ENCODE results near the gene MAVS.

The MAVS gene

GRCh38 chr20:3871550-3872265 lies 25.1 kb downstream of the MAVS start:
- no peak overlapping the region for H2AFZ ChIP-seq (ENCODE audit: low read depth, low read length)
- peaks cover 62% of the 10 kb centered on the region for H3K36me3 ChIP-seq (ENCODE audit: insufficient read depth, low read length)
- no peaks in the 10 kb centered on the region for H3K79me2 ChIP-seq (ENCODE audit: insufficient read depth, low read length)
- DNase-seq (no peak), ATAC-seq (ENCODE audit: insufficient read depth, low read depth) (no peak)
- H3K4me2 ChIP-seq (ENCODE audit: insufficient read depth, low read length) = no peak overlapping the region
- no peaks in the 10 kb centered on the region for H4K20me1 ChIP-seq (ENCODE audit: insufficient read depth, low read length)
- no peak overlapping the region for H3K27ac ChIP-seq (ENCODE audit: low read length)
- TF ChIP-seq CTCF (IDR thresholded peaks at IDR 0.05; ENCODE audit: borderline replicate concordance, extremely low read depth, low read length, poor library complexity, severe bottlenecking) (no peak), EZH2 (IDR thresholded peaks at IDR 0.05; ENCODE audit: borderline replicate concordance, low read depth, low read length, severe bottlenecking) (no peak)
- no peak overlapping the region for H3K9ac ChIP-seq (ENCODE audit: low read depth, low read length)
- H3K9me3 ChIP-seq (ENCODE audit: insufficient read depth, low read length, severe bottlenecking) = no peaks in the 10 kb centered on the region
- no peak overlapping the region for H3K4me3 ChIP-seq (ENCODE audit: low read depth in 1 of 2, low read length in 2 of 2)
- no peaks in the 10 kb centered on the region for H3K4me1 ChIP-seq (ENCODE audit: insufficient read depth, low read length)
- H3K27me3 ChIP-seq (ENCODE audit: insufficient read depth, low read length, poor library complexity) = no peaks in the 10 kb centered on the region

- H3K79me2 ChIP-seq (ENCODE audit: insufficient read depth, low read length) = no peaks in the 10 kb centered on the region
- H3K27ac ChIP-seq (ENCODE audit: low read length) = no peak overlapping the region
- H3K27me3 ChIP-seq (ENCODE audit: insufficient read depth, low read length, poor library complexity) = no peaks in the 10 kb centered on the region
- no peak for TF ChIP-seq CTCF (IDR thresholded peaks at IDR 0.05; ENCODE audit: borderline replicate concordance, extremely low read depth, low read length, poor library complexity, severe bottlenecking)
- TF ChIP-seq EZH2 (IDR thresholded peaks at IDR 0.05; ENCODE audit: borderline replicate concordance, low read depth, low read length, severe bottlenecking) = no peak
- DNase-seq (no peak), ATAC-seq (ENCODE audit: insufficient read depth, low read depth) (no peak)
- no peaks in the 10 kb centered on the region for H4K20me1 ChIP-seq (ENCODE audit: insufficient read depth, low read length)
- H3K36me3 ChIP-seq (ENCODE audit: insufficient read depth, low read length) = peaks cover 46% of the 10 kb centered on the region
- no peak overlapping the region for H2AFZ ChIP-seq (ENCODE audit: low read depth, low read length)
- H3K9ac ChIP-seq (ENCODE audit: low read depth, low read length) = no peak overlapping the region
- H3K4me1 ChIP-seq (ENCODE audit: insufficient read depth, low read length) = no peaks in the 10 kb centered on the region
- H3K4me2 ChIP-seq (ENCODE audit: insufficient read depth, low read length) = no peak overlapping the region
- no peak overlapping the region for H3K4me3 ChIP-seq (ENCODE audit: low read depth in 1 of 2, low read length in 2 of 2)
- H3K9me3 ChIP-seq (ENCODE audit: insufficient read depth, low read length, severe bottlenecking) = no peaks in the 10 kb centered on the region
Observed at GRCh38 chr20:3873507-3873906, 26.9 kb downstream of the MAVS start.

GRCh38 chr20:3874194-3874844 lies 27.7 kb downstream of the MAVS start:
- Histone ChIP-seq H3K4me2 (ENCODE audit: insufficient read depth, low read length) (no peak overlapping the region), H3K79me2 (ENCODE audit: insufficient read depth, low read length) (no peaks in the 10 kb centered on the region), H3K27ac (ENCODE audit: low read length) (no peak overlapping the region), H3K9me3 (ENCODE audit: insufficient read depth, low read length, severe bottlenecking) (no peaks in the 10 kb centered on the region), H3K27me3 (ENCODE audit: insufficient read depth, low read length, poor library complexity) (no peaks in the 10 kb centered on the region), H3K36me3 (ENCODE audit: insufficient read depth, low read length) (peaks cover 46% of the 10 kb centered on the region), H3K4me1 (ENCODE audit: insufficient read depth, low read length) (no peaks in the 10 kb centered on the region), H3K4me3 (ENCODE audit: low read depth in 1 of 2, low read length in 2 of 2) (no peak overlapping the region), H4K20me1 (ENCODE audit: insufficient read depth, low read length) (no peaks in the 10 kb centered on the region), H3K9ac (ENCODE audit: low read depth, low read length) (no peak overlapping the region), H2AFZ (ENCODE audit: low read depth, low read length) (no peak overlapping the region)
- TF ChIP-seq CTCF (IDR thresholded peaks at IDR 0.05; ENCODE audit: borderline replicate concordance, extremely low read depth, low read length, poor library complexity, severe bottlenecking) = no peak
- TF ChIP-seq EZH2 (IDR thresholded peaks at IDR 0.05; ENCODE audit: borderline replicate concordance, low read depth, low read length, severe bottlenecking) = no peak
- DNase-seq (no peak), ATAC-seq (ENCODE audit: insufficient read depth, low read depth) (no peak; the same call in 2 of the 3 replicates)

All from DND-41 (cell line).